Ectodermal cell (in vitro differentiated cells): ENCODE results near the gene ANKRD16.

Source experiments
- H3K27ac ChIP-seq: 2 replicates; pipeline ENCODE4 v1.7.0; 2013; ENCODE audit warnings: mild to moderate bottlenecking, low read depth, low read length; ENCODE audit not compliant: insufficient read depth, poor library complexity, severe bottlenecking
- H3K27me3 ChIP-seq: 2 replicates; pipeline ENCODE4 v1.7.0; 2013; ENCODE audit warnings: mild to moderate bottlenecking, low read length; ENCODE audit not compliant: insufficient read depth, control insufficient read depth, poor library complexity, severe bottlenecking
- H3K36me3 ChIP-seq: one replicate; pipeline ENCODE4 v1.7.0; 2013; ENCODE audit warnings: low read length; ENCODE audit not compliant: control insufficient read depth, insufficient read depth
- H3K4me1 ChIP-seq: one replicate; pipeline ENCODE4 v1.7.0; 2013; ENCODE audit warnings: low read length; ENCODE audit not compliant: control insufficient read depth, insufficient read depth
- H3K4me3 ChIP-seq: 2 replicates; pipeline ENCODE4 v1.7.0; 2013; ENCODE audit warnings: low read depth, low read length, control low read depth; ENCODE audit not compliant: insufficient read depth
- H3K9me3 ChIP-seq: 2 replicates; pipeline ENCODE4 v1.7.0; 2013; ENCODE audit warnings: mild to moderate bottlenecking, low read length, moderate library complexity; ENCODE audit not compliant: control insufficient read depth
- WGBS, 2 experiments: methylation state at CpG; one replicate each; pipeline ENCODE4 v1.1.7; 2013; ENCODE audit warnings: missing lambda C conversion rate in 2 of 2; 5-methylcytosine and 5-hydroxymethylcytosine counted together

The ANKRD16 gene

DNA sequence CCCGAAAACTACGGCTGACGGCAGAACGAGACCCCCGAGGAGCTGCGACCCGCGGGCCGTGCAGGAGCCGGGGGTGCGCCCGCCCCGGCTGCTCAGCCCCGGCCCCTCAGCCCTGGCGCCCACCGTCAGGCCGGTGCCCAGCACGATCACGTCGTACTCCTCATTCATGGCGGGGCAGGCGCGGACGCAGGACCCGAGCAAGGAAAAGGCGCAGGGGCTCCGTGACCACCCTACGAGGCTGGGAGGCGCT lies 76.7 kb downstream of the ANKRD16 start:
- H3K27ac ChIP-seq: peak overlapping the region; percentile 93
- peaks cover 8% of the 10 kb centered on the region for H3K4me1 ChIP-seq
- H3K36me3 ChIP-seq: no peaks in the 10 kb centered on the region
- 0% methylated on average over 29 of the region's 29 CpGs for WGBS, 2 experiments
- H3K4me3 ChIP-seq: peak overlapping the region; percentile 90
- H3K27me3 ChIP-seq: no peaks in the 10 kb centered on the region
- H3K9me3 ChIP-seq: no peaks in the 10 kb centered on the region

DNA sequence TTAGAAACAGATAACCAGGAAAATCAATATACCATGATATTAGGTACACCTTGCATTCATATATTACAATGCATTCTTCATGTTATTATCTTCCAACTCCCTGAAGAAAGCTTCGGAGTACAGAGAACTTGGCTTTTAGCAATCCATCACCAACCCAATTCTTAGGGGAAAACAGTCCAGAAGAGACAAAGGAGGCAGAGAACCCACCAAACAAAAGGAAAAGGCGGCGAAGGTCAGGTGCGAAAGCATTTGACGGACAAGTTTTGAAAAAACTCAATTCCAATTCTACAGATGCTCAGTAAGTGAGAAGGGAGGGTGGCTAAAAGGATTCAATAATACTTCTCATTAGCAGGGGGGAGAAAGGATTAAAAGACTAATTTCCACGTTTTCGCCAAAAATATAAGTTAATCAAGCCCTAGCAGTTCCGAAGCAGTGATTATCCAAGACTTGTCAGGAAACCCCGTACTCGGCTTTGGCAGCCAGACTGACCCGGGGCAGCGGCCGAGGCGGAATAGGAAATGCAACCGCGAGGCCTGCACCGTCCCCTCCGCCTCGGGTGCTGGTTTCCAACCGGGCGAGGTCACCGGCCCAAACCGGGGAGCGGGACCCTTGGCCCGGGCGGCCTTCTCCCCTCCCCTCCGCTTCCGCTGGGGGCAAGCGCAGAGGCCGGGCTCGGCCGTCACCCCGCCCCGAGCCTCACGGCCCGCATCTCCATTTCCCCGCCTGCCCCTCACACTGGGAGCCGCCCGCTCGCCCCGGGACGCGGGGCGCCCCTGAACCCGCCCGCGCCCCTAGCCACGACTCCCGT lies 77.2 kb downstream of the ANKRD16 start:
- Histone ChIP-seq H3K27me3 (no peaks in the 10 kb centered on the region), H3K9me3 (no peaks in the 10 kb centered on the region), H3K4me1 (peaks cover 8% of the 10 kb centered on the region), H3K27ac (peak overlapping the region; percentile 93), H3K36me3 (no peaks in the 10 kb centered on the region), H3K4me3 (peak overlapping the region; percentile 90)
- WGBS, 2 experiments: 0% methylated on average over 49 of the region's 49 CpGs
